ENCODE data around the gene TRAK2. TPM values are rescaled to one million over a fixed set of nuclear protein-coding genes. Genes with fewer than 3 reads are reported as not detected.

TRAK2 gene
- total RNA-seq, 2 experiments from 2014 or later: 23.5 to 26.0 TPM

DNA sequence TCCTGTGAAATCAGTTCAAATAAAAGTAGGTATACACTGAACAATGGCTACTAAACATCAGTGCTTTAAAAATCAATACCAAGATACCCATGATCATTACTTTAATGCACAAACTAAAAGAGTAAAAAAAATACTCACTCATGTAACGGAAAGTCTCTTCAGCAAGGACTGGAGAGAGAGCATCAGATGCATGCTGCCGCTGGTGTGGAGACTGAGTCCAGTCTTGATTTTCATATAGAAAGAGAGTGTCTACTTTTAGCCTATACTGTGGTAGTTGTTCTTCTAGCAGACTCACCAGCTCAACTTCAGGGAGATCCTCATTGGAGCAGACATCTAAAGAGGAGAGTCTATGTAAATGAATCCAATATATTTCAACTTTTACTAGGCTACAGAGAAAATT lies 44.0 kb downstream of the TRAK2 start:
- CTCF ChIA-PET: no interaction called here
- Mint-ChIP-seq H3K27me3 (no peaks in the 10 kb centered on the region), H3K9me3 (no peaks in the 10 kb centered on the region), H3K4me3 (no peak overlapping the region), H3K27ac (no peak overlapping the region), H3K4me1 (ENCODE audit: low read depth) (peaks cover 45% of the 10 kb centered on the region), H3K36me3 (peaks cover 11% of the 10 kb centered on the region)
- intact Hi-C loops (cut with micrococcal nuclease): no loop called here
- POLR2A ChIA-PET: no interaction called here
- DNase-seq: no peak

GRCh38 chr2:201406077-201406662 lies 45.1 kb downstream of the TRAK2 start:
- no peaks in the 10 kb centered on the region for H3K27me3 Mint-ChIP-seq
- H3K27ac Mint-ChIP-seq: peak overlapping the region; percentile 26
- intact Hi-C loops (cut with micrococcal nuclease): loop anchor here (1.0 kb wide), 1 partner anchor 45 kb away; the partner anchor contains the start of genes STRADB and TRAK2
- DNase-seq: no peak
- ChIA-PET CTCF (interaction anchor here (1.0 kb wide), 1 partner anchor 45 kb away, joined by 6 read pairs; the partner anchor contains the start of genes STRADB and TRAK2), POLR2A (interaction anchor here (1.0 kb wide), 1 partner anchor 45 kb away, joined by 6 read pairs; the partner anchor contains the start of genes STRADB and TRAK2)
- no peaks in the 10 kb centered on the region for H3K9me3 Mint-ChIP-seq
- H3K36me3 Mint-ChIP-seq: peaks cover 7% of the 10 kb centered on the region
- H3K4me1 Mint-ChIP-seq (ENCODE audit: low read depth): peaks cover 38% of the 10 kb centered on the region
- no peak overlapping the region for H3K4me3 Mint-ChIP-seq

GRCh38 chr2:201404699-201405280 lies 46.5 kb downstream of the TRAK2 start:
- intact Hi-C loops (cut with micrococcal nuclease): no loop called here
- no peak overlapping the region for H3K27ac Mint-ChIP-seq
- H3K4me3 Mint-ChIP-seq: no peak overlapping the region
- no peak for DNase-seq
- no peaks in the 10 kb centered on the region for H3K9me3 Mint-ChIP-seq
- ChIA-PET POLR2A (no interaction called here), CTCF (interaction anchor here (1.0 kb wide), 1 partner anchor 173 kb away, joined by 5 read pairs; no protein-coding TSS in a partner anchor)
- peaks cover 7% of the 10 kb centered on the region for H3K36me3 Mint-ChIP-seq
- H3K4me1 Mint-ChIP-seq (ENCODE audit: low read depth): peaks cover 37% of the 10 kb centered on the region
- no peaks in the 10 kb centered on the region for H3K27me3 Mint-ChIP-seq

- POLR2A ChIA-PET: no interaction called here
- peaks cover 37% of the 10 kb centered on the region for H3K4me1 Mint-ChIP-seq (ENCODE audit: low read depth)
These were observed 47.4 kb downstream of the TRAK2 start for GRCh38 chr2:201403880-201404279.

GRCh38 chr2:201402651-201403562 lies 48.4 kb downstream of the TRAK2 start:
- DNase-seq: no peak
- ChIA-PET POLR2A (no interaction called here), CTCF (interaction anchor here (1.4 kb wide), 1 partner anchor 170 kb away, joined by 4 read pairs; no protein-coding TSS in a partner anchor)
- Mint-ChIP-seq H3K4me3 (no peak overlapping the region), H3K27me3 (no peaks in the 10 kb centered on the region), H3K36me3 (peaks cover 12% of the 10 kb centered on the region), H3K9me3 (no peaks in the 10 kb centered on the region), H3K27ac (no peak overlapping the region), H3K4me1 (ENCODE audit: low read depth) (peaks cover 35% of the 10 kb centered on the region)
- intact Hi-C loops (cut with micrococcal nuclease): no loop called here

More at GRCh38 chr2:201403880-201404279, 47.4 kb downstream of the TRAK2 start:
- intact Hi-C loops (cut with micrococcal nuclease): no loop called here
- Mint-ChIP-seq H3K27ac (no peak overlapping the region), H3K4me3 (no peak overlapping the region), H3K27me3 (no peaks in the 10 kb centered on the region), H3K36me3 (peaks cover 11% of the 10 kb centered on the region), H3K9me3 (no peaks in the 10 kb centered on the region)
- no peak for DNase-seq
- CTCF ChIA-PET: no interaction called here

GRCh38 chr2:201401815-201402214 lies 49.4 kb downstream of the TRAK2 start:
- peaks cover 14% of the 10 kb centered on the region for H3K36me3 Mint-ChIP-seq
- H3K9me3 Mint-ChIP-seq: no peaks in the 10 kb centered on the region
- POLR2A ChIA-PET: no interaction called here
- no peak overlapping the region for H3K27ac Mint-ChIP-seq
- CTCF ChIA-PET: interaction anchor here (0.9 kb wide), 1 partner anchor 12 kb away, joined by 4 read pairs; no protein-coding TSS in a partner anchor
- intact Hi-C loops (cut with micrococcal nuclease): no loop called here
- no peaks in the 10 kb centered on the region for H3K27me3 Mint-ChIP-seq
- H3K4me1 Mint-ChIP-seq (ENCODE audit: low read depth): peaks cover 30% of the 10 kb centered on the region
- DNase-seq: no peak
- H3K4me3 Mint-ChIP-seq: no peak overlapping the region

DNA sequence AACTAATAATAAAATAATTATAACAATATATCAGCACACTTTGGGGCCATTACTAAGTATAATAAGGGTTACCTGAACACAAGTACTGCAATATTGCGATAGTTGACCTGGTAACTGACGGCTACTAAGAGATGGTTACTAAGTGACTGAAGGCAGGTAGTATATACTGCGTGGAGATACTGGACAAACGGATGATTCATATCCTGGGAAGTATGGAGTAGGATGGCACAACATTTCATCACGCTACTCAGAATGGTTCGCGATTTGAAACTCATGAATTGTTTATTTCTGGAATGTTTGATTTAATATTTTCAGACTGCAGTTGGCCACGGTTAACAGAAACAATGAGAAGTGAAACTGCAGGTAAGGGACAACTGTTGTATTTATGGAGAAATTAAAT lies 54.7 kb downstream of the TRAK2 start:
- no peaks in the 10 kb centered on the region for H3K27me3 Mint-ChIP-seq
- ChIA-PET POLR2A (no interaction called here), CTCF (interaction anchor here (1.5 kb wide), 1 partner anchor 32 kb away, joined by 3 read pairs; no protein-coding TSS in a partner anchor)
- no peaks in the 10 kb centered on the region for H3K9me3 Mint-ChIP-seq
- peaks cover 29% of the 10 kb centered on the region for H3K36me3 Mint-ChIP-seq
- no peak for DNase-seq
- H3K27ac Mint-ChIP-seq: no peak overlapping the region
- peaks cover 1% of the 10 kb centered on the region for H3K4me1 Mint-ChIP-seq (ENCODE audit: low read depth)
- H3K4me3 Mint-ChIP-seq: no peak overlapping the region
- intact Hi-C loops (cut with micrococcal nuclease): no loop called here

DNA sequence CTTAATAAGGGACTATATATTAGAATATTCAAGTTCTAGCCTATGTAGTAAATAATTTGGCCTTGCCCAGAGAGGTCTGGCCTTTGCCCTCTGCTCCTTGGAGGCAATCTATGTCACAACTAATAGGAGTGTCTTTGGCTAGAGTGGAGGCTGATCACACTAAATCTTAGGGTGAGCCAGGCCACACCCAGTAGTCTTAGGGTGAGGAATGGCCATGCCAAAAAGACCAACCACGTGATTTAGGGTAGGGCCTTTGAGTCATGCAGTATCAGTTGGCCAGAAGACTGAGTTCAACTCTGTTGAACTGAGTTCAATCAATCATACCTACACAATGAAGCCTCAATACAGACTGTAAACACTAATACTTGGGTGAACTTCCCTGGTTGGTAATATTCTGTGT lies 68.1 kb downstream of the TRAK2 start:
- no peak for DNase-seq
- CTCF ChIA-PET: no interaction called here
- H3K36me3 Mint-ChIP-seq: peaks cover 50% of the 10 kb centered on the region
- H3K9me3 Mint-ChIP-seq: peaks cover 5% of the 10 kb centered on the region
- POLR2A ChIA-PET: no interaction called here
- intact Hi-C loops (cut with micrococcal nuclease): no loop called here
- H3K27ac Mint-ChIP-seq: no peak overlapping the region
- no peaks in the 10 kb centered on the region for H3K27me3 Mint-ChIP-seq
- no peaks in the 10 kb centered on the region for H3K4me1 Mint-ChIP-seq (ENCODE audit: low read depth)
- no peak overlapping the region for H3K4me3 Mint-ChIP-seq

DNA sequence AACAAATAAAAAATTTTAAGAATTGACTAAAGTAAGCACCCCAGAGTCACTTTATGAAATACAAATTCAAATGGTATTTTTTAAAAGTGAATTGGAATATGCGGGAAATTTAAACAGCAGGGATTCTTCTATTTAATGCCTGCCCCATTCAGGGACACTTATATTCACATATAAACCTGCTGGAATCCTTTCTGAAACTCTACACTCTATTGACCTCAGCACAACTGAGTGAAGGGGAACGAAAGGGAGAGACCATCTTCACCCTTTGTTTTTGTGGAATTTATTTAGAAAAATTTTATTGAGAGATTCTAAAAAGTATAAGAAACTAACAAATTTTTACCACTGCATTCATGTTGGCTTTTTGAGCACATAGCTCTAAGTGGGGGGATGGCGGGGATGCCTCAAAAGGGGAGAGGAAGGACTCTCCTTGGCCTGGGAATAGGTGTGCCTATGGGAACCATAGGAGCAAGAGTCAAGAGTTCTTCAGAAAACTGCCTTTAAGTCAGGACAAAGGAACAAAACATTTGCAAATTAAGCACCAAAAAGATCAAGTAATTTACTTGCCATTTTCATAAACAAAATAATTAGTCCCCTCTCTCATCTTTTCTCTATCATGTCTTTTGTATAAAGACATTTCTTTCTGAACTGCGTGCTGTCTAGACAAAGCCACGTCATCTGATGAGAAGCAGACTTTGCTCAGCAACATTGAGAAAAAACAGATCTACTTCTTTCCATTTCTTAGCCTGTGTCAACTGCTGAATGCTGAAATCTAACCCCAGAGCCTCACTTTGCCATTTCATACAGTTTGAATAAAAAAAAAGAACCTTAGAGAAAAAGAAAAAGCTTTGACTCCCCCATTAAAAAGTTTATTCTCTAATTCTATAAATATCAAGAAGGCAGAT lies 72.5 kb downstream of the TRAK2 start:
- peaks cover 54% of the 10 kb centered on the region for H3K36me3 Mint-ChIP-seq
- no peak overlapping the region for H3K27ac Mint-ChIP-seq
- H3K9me3 Mint-ChIP-seq: peaks cover 5% of the 10 kb centered on the region
- no peak for DNase-seq
- ChIA-PET CTCF (no interaction called here), POLR2A (no interaction called here)
- no peaks in the 10 kb centered on the region for H3K27me3 Mint-ChIP-seq
- intact Hi-C loops (cut with micrococcal nuclease): no loop called here
- no peak overlapping the region for H3K4me3 Mint-ChIP-seq
- no peaks in the 10 kb centered on the region for H3K4me1 Mint-ChIP-seq (ENCODE audit: low read depth)

DNA sequence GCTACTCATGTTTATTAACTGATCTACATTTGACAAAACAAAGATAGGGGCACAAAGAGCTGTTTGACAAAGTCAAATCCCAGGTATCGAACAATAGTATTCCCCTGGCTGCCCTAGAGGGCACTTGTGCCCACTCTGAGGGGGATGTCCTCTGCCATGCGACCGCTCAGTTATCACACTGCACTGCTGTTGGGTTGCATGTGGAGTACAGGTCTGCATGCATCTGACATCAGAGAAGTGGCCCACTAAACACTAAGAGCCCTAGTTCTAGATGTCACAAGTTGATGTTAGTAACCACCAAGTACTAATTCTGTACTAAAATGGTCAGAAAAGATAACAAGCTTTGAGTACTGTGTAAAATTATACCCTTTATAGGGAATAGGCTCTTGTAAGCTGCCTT lies 74.0 kb downstream of the TRAK2 start:
- intact Hi-C loops (cut with micrococcal nuclease): no loop called here
- Mint-ChIP-seq H3K27ac (no peak overlapping the region), H3K4me3 (no peak overlapping the region), H3K4me1 (ENCODE audit: low read depth) (peaks cover 2% of the 10 kb centered on the region), H3K36me3 (peaks cover 51% of the 10 kb centered on the region), H3K27me3 (no peaks in the 10 kb centered on the region), H3K9me3 (peaks cover 5% of the 10 kb centered on the region)
- no peak for DNase-seq
- ChIA-PET POLR2A (no interaction called here), CTCF (interaction anchor here (1.1 kb wide), 1 partner anchor 13 kb away, joined by 4 read pairs; no protein-coding TSS in a partner anchor)

- CTCF ChIA-PET: interaction anchor here (0.8 kb wide), 1 partner anchor 136 kb away, joined by 3 read pairs; no protein-coding TSS in a partner anchor
These were observed 81.5 kb downstream of the TRAK2 start for GRCh38 chr2:201369775-201370174.

More at GRCh38 chr2:201369775-201370174, 81.5 kb downstream of the TRAK2 start:
- POLR2A ChIA-PET: no interaction called here
- DNase-seq: no peak
- H3K27ac Mint-ChIP-seq: no peak overlapping the region
- H3K36me3 Mint-ChIP-seq: peaks cover 58% of the 10 kb centered on the region
- no peaks in the 10 kb centered on the region for H3K27me3 Mint-ChIP-seq
- peaks cover 23% of the 10 kb centered on the region for H3K9me3 Mint-ChIP-seq
- intact Hi-C loops (cut with micrococcal nuclease): loop anchor here (10.0 kb wide), 1 partner anchor 485 kb away; the partner anchor contains the start of genes NIF3L1 and PPIL3
- H3K4me3 Mint-ChIP-seq: no peak overlapping the region
- peaks cover 3% of the 10 kb centered on the region for H3K4me1 Mint-ChIP-seq (ENCODE audit: low read depth)

Measured in activated CD4-positive, alpha-beta memory T cell treated with anti-CD3 and anti-CD28 coated beads for 36 hours (primary cell).